HG02571 (cell line): ENCODE results near the gene TAF5L.
"Not testable (repeated sequence)": the region's sequence is repeated elsewhere in the genome, so short reads cannot be mapped to it uniquely, and the experiment has no call there.

ENCODE experiments used
- ATAC-seq: cut with Tn5 transposase; IDR thresholded peaks from one replicate; pipeline ENCODE4 v1.9.1; 2021; ENCODE audit warnings: mild to moderate bottlenecking, moderate library complexity; ENCODE audit not compliant: unreplicated experiment

Gene TAF5L

DNA sequence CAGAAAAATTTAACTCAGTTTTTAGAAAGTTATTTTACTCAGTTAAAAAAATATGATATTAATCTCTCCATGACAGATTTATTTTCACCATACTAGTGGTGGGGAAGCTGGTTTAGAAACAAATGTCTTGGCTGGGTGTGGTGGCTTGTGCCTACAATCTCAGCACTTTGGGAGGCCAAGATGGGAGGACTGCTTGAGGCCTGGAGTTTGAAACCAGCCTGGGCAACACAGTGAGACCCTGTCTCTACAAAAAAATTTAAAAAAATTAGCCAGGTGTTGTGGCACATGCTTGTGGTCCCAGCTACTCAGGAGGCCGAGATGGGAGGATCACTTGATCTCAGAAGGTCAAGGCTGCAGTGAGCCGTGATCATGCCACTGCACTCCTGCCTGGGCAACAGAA is 17.3 kb downstream of the TAF5L start:
- ATAC-seq = no peak

GRCh38 chr1:229607370-229607769 is 18.6 kb downstream of the TAF5L start:
- ATAC-seq = no peak

DNA sequence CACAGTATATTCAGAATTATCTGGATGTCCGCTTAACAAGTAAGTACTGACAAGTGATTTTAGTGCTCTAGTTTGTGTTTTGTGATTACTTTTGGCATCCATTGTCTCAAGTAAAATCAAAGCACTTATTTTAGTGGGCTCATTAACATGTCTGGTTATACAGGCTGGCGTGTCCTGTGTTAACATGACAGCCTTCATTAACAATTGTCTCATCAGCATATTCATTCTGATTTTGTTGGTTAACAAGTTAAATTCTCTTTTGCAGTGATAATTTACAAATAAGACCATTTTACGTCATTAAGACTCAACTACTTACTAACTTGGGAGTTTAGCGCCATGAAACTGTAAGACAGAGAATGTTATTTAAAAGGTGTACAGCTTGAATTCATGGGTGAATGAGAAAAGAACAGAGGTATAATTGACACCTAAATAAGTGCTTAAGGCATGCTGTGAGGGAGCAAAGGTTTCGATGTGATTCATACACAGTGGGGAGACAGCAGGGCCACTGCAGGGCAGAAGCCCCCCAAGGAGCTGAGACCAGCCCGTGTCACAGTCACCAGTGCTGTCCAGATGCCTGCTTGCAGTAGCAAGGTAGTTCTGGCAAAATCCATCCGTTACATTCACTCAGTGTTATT is 22.4 kb downstream of the TAF5L start:
- no peak for ATAC-seq

GRCh38 chr1:229600229-229600628 is 25.7 kb downstream of the TAF5L start:
- no peak for ATAC-seq

GRCh38 chr1:229599218-229599954 is 26.5 kb downstream of the TAF5L start:
- ATAC-seq = no peak

DNA sequence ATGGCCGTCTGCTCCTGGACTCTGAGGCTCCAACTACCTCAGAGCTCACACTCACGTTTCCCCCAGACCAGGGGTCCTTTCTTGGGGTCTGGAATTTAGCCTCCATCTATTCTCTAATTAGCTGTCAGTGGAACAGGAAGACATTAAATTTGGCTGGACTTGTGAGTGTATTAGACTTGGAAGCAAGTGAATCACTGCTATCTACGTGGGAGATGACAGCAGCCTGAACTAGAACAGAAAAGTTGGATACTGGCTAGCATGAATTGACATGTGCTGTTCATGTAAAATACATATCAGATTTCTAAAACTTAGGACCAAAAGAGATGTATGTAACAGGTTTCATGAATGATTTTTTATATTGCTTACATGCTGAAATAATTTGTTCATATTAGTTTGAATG is 28.0 kb downstream of the TAF5L start:
- no peak for ATAC-seq

DNA sequence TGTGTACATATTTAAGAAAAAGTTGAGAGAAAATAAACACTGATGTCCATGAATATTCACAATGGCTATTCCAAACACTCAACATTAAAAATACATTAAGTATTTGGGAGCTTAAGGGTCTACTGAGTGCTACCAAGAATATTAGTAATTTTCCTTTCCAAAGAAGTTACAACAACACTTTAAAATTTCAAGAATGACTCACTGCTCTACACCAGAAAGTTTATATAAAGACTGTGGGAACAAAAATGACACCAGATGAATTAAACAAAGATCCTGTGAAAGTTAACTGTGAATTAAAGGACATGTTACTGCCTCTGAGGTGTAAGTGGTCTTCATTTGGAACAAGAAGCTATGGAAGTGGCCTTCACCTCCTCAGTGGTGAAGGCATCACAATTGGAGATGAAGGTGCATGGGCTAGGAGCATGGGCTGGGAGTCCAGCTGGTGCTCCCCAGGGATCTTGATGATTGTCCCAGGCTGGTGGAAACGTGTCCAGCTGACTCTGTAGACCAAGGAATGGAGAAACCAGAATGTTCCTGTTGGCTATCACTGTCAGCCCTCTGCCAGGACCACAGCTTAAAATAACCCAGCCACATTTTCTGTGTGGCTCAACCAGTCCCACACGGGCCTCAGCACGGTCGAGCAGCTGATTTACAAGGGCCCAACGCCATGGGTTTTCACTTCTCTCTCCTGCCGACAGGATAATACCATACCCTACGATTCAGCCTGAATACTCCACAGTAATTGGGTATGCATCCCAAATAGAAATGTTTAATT is 28.8 kb downstream of the TAF5L start:
- no peak for ATAC-seq

DNA sequence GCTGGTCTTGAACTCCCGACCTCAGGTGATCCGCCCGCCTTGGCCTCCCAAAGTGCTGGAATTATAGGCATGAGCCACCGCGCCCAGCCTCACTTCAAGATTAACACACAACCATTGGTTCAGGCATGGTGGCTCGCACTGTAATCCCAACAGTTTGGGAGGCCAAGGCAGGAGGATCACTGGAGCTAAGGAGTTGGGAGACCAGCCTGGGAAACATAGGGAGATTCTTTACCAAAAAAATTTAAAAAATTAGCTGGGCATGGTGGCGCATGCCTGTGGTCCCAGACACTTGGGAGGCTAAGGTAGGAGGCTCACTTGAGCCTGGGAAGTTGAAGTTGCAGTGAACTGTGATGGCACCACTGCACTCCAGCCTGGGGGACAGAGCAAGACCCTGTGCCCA is 30.0 kb downstream of the TAF5L start:
- ATAC-seq = not testable (repeated sequence)

- no peak for ATAC-seq
Observed at GRCh38 chr1:229594227-229595008, 31.5 kb downstream of the TAF5L start.

GRCh38 chr1:229593800-229594199 is 32.1 kb downstream of the TAF5L start:
- ATAC-seq = no peak

- ATAC-seq = no peak
Observed at GRCh38 chr1:229590119-229590518, 35.8 kb downstream of the TAF5L start.

- ATAC-seq = no peak
Observed at GRCh38 chr1:229585338-229585737, 40.6 kb downstream of the TAF5L start.

- no peak for ATAC-seq
Observed at GRCh38 chr1:229582715-229583114, 43.2 kb downstream of the TAF5L start.

DNA sequence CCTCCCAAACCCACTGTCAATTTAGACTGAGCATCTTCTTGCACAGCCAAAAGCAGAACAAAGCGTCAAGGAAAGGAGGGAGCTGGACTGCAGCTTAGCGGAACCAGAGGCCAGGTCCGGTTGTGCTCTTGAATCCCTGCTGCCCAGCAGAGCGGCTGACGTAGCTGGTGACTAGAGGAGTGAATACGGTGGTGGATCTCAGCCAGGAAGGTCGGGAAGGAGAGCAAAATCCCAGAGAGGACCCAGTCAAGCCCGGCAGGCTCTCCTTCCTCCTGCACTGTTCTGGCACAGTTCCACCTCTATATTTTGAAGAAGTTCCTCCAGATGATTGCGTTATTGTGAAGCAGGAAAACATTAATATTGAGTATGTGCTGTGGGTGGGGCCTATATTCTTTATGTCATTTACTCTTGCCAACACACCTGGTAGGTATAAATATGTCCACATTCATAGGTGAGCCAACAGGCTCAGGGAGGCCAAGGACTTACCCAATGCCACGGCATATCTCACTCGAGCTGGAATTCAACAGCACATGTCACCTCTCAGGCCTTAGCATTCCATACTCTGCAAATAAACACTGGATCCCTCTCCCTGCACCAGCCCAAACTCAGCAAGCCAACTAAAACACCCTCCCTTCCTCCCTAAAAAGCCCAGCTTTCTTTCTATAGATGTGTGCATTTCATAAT is 43.8 kb downstream of the TAF5L start:
- ATAC-seq = no peak

- ATAC-seq = no peak
Observed at GRCh38 chr1:229581485-229581884, 44.4 kb downstream of the TAF5L start.

DNA sequence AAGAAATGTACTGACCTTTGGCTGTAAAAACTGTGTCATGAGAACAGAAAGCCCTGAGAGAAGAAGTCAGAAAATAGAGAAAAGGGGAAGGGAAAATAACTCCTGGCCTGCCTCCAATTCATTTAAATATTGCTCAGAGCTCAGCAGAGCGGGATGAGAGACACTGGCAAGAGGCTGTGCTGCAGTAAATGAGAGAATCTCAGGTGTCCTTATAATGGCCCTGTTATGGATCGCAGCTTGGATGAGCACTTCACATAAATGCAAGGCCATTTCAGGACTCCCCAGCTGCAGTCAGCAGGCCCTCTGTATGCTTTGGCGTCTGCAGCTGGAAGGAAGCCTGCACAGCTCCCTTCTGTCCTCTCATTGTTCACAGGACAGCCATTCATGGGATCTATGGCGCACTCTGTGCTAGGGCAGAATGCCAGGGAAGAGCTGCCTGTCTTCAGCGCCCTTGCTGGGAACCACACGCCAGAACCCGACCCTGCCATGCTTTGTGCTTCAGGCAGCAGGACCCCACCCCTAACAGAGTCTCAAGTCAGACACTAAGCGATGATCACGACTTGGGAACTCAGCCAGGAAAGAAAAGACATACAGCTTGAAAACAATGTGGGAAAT is 46.8 kb downstream of the TAF5L start:
- peak; percentile 88 for ATAC-seq

GRCh38 chr1:229578168-229579058 is 47.5 kb downstream of the TAF5L start:
- ATAC-seq = peak; percentile 32

- ATAC-seq = no peak
Observed at GRCh38 chr1:229574679-229575442, 51.1 kb downstream of the TAF5L start.
